Mesothelial cell of epicardium (in vitro differentiated cells): ENCODE results near the gene DCDC1. TPM values are rescaled to one million over a fixed set of nuclear protein-coding genes. Genes with fewer than 3 reads are reported as not detected.

ENCODE experiments used
- DNase-seq, 2 experiments: peaks; one replicate each; pipeline ENCODE4 v3.0.0; 2021; ENCODE audit warnings: low spot score in 2 of 2; ENCODE audit not compliant: unreplicated experiment in 2 of 2
- H3K27ac Mint-ChIP-seq: 2 replicates; pipeline ENCODE4 v1.8.0; 2021; ENCODE audit warnings: mixed read lengths
- H3K27me3 Mint-ChIP-seq: 2 replicates; pipeline ENCODE4 v1.8.0; 2021; ENCODE audit warnings: low read depth, mixed read lengths
- H3K36me3 Mint-ChIP-seq: 2 replicates; pipeline ENCODE4 v1.8.0; 2021; ENCODE audit warnings: mixed read lengths
- H3K4me1 Mint-ChIP-seq: 2 replicates; pipeline ENCODE4 v1.8.0; 2021; ENCODE audit warnings: mixed read lengths
- H3K4me3 Mint-ChIP-seq: 2 replicates; pipeline ENCODE4 v1.8.0; 2021; ENCODE audit warnings: mild to moderate bottlenecking, moderate library complexity, mixed read lengths
- H3K9me3 Mint-ChIP-seq: 2 replicates; pipeline ENCODE4 v1.8.0; 2021; ENCODE audit warnings: mixed read lengths
- total RNA-seq: library from RNA; stranded (reverse); gene quantifications from 3 replicates; pipeline ENCODE4 v1.2.1, GENCODE V29; 2021
- TF ChIP-seq, protein P1 (sequence below): fragments of 200-600 bp; sonication (generic); IDR thresholded peaks from one replicate; pipeline ENCODE4 v1.5.0; 2021; ENCODE audit warnings: antibody characterized with exemption; ENCODE audit not compliant: unreplicated experiment

The DCDC1 gene
- total RNA-seq, 1 donor from 2014 or later: 1.2 TPM

DNA sequence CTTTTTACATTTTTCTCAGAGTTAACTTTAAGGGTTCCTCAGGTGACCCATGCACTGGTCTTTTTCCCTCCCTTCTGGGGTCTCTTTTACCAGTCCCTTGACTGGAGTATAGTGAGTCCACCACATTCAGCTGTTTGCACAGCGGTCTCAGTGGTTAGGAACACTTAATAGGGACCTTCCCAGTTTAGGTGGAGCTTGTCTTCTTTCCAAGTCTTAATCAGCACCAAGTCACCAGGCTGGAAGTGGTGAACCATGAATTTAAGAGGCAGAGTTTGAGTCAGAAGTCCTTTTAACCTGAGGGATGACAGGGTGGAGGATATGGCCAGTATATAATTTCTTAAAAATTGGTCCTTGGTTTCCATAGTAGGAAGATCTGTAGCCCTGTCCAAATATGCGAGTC lies 433.7 kb downstream of the DCDC1 start:
- Mint-ChIP-seq H3K4me1 (peaks cover 2% of the 10 kb centered on the region), H3K9me3 (peaks cover 6% of the 10 kb centered on the region), H3K4me3 (no peak overlapping the region), H3K36me3 (no peaks in the 10 kb centered on the region), H3K27me3 (peaks cover 5% of the 10 kb centered on the region), H3K27ac (no peak overlapping the region)
- no peak for DNase-seq
- TF ChIP-seq, protein P1, sequence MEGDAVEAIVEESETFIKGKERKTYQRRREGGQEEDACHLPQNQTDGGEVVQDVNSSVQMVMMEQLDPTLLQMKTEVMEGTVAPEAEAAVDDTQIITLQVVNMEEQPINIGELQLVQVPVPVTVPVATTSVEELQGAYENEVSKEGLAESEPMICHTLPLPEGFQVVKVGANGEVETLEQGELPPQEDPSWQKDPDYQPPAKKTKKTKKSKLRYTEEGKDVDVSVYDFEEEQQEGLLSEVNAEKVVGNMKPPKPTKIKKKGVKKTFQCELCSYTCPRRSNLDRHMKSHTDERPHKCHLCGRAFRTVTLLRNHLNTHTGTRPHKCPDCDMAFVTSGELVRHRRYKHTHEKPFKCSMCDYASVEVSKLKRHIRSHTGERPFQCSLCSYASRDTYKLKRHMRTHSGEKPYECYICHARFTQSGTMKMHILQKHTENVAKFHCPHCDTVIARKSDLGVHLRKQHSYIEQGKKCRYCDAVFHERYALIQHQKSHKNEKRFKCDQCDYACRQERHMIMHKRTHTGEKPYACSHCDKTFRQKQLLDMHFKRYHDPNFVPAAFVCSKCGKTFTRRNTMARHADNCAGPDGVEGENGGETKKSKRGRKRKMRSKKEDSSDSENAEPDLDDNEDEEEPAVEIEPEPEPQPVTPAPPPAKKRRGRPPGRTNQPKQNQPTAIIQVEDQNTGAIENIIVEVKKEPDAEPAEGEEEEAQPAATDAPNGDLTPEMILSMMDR: no peak

DNA sequence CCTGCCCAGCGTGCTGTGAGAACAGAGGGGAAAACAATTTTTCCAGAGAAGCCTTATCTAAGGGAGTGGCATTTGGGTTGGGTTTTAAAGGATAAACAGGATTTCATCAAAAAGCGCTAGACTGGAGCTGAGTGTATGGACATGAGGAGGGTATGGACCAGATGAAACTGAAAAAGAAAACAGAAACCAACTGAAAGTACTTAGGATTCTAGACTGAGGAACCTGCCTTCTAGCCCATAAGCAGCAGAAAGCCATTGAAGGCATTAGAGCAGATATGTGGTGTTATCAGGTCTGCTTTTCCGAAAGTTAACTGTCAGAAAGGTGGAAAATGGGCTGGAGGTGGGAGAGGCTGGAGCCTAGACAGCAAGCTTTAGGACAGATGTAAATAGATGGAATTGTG lies 443.4 kb downstream of the DCDC1 start:
- TF ChIP-seq, protein P1: no peak
- no peak for DNase-seq
- no peak overlapping the region for H3K4me3 Mint-ChIP-seq
- no peaks in the 10 kb centered on the region for H3K36me3 Mint-ChIP-seq
- no peaks in the 10 kb centered on the region for H3K27me3 Mint-ChIP-seq
- peaks cover 3% of the 10 kb centered on the region for H3K9me3 Mint-ChIP-seq
- H3K27ac Mint-ChIP-seq: no peak overlapping the region
- H3K4me1 Mint-ChIP-seq: peaks cover 8% of the 10 kb centered on the region

DNA sequence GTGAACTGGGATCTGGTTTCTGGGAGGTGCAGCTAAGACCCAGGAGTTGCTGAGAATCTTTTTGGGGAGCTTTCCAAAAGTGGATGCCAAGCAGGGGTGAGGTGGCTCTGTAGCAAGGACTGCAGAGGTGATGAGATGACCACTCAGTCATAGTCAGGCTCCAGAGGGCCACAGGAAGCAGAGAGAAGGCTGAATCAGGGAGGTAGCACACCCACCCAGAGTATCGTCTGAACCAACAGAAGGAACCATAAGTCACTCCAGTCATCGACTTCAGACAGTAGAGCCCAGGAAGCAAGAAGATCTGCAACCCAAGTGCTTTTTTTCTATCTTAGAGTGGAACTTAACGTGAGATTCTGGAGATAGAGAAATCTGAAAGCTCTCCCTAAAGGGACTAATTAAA lies 447.7 kb downstream of the DCDC1 start:
- H3K4me3 Mint-ChIP-seq: no peak overlapping the region
- no peak overlapping the region for H3K27ac Mint-ChIP-seq
- H3K9me3 Mint-ChIP-seq: no peaks in the 10 kb centered on the region
- TF ChIP-seq, protein P1: no peak
- no peaks in the 10 kb centered on the region for H3K36me3 Mint-ChIP-seq
- H3K27me3 Mint-ChIP-seq: no peaks in the 10 kb centered on the region
- no peak for DNase-seq
- H3K4me1 Mint-ChIP-seq: peaks cover 25% of the 10 kb centered on the region

DNA sequence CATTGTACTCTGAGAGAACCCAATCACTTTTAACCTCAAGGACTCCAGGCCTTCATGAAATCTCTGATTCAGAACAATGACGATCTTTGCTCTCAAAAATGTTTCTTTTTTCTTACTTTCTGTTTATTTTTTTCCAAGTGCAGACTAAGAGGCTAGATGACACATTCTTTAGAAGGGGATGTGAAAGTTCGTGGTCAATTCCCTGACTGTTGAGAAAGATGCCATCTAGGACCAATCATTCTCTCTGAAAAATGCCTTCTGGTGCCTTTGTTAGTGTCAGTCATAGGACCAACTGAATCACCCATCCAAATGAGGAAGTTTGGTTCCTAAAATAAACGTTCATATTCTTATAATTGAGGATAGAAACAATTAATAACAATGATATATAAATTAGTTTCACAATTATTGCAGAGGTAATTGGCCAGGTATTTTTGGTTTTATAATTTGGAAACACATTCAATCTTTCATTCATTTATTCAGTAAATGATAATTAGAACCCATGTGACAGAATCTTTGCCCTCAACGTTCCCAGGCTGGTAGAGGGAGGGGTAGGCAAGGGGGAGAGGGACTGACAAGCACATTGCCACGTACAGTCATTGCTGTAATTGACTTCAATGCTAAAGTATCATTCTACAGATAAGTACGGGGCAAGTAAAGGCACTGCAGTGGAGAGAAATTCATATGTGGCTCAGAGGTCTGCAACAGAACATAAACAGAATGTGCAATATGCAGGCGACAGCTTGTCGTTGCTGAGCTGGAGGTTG lies 450.0 kb downstream of the DCDC1 start:
- TF ChIP-seq, protein P1: no peak
- no peak overlapping the region for H3K4me3 Mint-ChIP-seq
- H3K27ac Mint-ChIP-seq: no peak overlapping the region
- H3K36me3 Mint-ChIP-seq: no peaks in the 10 kb centered on the region
- no peak for DNase-seq
- H3K4me1 Mint-ChIP-seq: peaks cover 38% of the 10 kb centered on the region
- H3K27me3 Mint-ChIP-seq: no peaks in the 10 kb centered on the region
- no peaks in the 10 kb centered on the region for H3K9me3 Mint-ChIP-seq

DNA sequence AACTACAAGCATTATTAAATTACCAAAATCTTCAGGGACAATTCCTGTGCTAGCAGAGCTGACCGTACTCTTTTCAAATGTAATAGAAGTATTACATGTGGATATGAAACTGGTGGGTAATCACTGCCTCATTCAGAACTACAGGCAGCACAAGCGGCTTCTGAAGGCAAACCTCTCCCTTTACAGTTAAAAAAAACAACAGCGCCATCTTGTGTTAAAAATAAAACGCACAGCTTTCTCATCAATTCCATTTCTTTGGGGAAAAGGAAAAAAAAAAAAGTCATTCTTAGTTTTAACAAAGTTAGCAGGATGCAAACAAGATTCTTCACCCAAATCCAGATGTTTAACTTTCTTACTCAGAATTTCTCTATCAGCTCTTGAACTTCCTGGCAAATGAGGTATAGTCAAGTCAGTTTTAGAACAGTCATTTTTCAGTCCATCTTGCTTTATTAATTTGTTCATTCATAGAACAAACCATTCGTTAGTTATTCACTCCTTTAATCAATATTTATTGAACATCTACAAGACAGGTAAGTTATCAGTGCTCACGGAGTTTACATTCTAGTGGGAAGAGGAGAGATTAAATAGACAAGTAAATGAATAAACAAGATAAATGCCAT lies 451.6 kb downstream of the DCDC1 start:
- peaks cover 46% of the 10 kb centered on the region for H3K4me1 Mint-ChIP-seq
- H3K36me3 Mint-ChIP-seq: no peaks in the 10 kb centered on the region
- TF ChIP-seq, protein P1: peak; percentile 88
- no peak for DNase-seq
- no peaks in the 10 kb centered on the region for H3K9me3 Mint-ChIP-seq
- no peak overlapping the region for H3K27ac Mint-ChIP-seq
- no peaks in the 10 kb centered on the region for H3K27me3 Mint-ChIP-seq
- no peak overlapping the region for H3K4me3 Mint-ChIP-seq
